ENCODE data around the gene FILIP1L. TPM values are rescaled to one million over a fixed set of nuclear protein-coding genes. Genes with fewer than 3 reads are reported as not detected.
A peak's percentile ranks its signal among the peaks of the same experiment; 100 is the strongest.

FILIP1L gene
- total and polyA plus RNA-seq, 2 experiments from 2014 or later = 0.45 to 0.82 TPM

- no peak overlapping the region for H3K4me3 ChIP-seq
- H3K9me3 ChIP-seq (ENCODE audit: low read depth) = no peaks in the 10 kb centered on the region
- no peak for DNase-seq (ENCODE audit: low read depth in 1 of 2, low spot score in 1 of 2)
- H3K27ac ChIP-seq = no peak overlapping the region
- H3K27me3 ChIP-seq = peaks cover 56% of the 10 kb centered on the region
- H3K4me1 ChIP-seq (ENCODE audit: low read depth) = no peaks in the 10 kb centered on the region
- no peak for TF ChIP-seq CTCF (IDR thresholded peaks at IDR 0.05; ENCODE audit: low read depth, low read length)
- H3K36me3 ChIP-seq = no peaks in the 10 kb centered on the region
Observed at GRCh38 chr3:99941211-99941610, 173.1 kb downstream of the FILIP1L start.

- H3K9me3 ChIP-seq (ENCODE audit: low read depth) = no peaks in the 10 kb centered on the region
- TF ChIP-seq CTCF (IDR thresholded peaks at IDR 0.05; ENCODE audit: low read depth, low read length) = no peak
- no peak overlapping the region for H3K27ac ChIP-seq
- no peak overlapping the region for H3K4me3 ChIP-seq
- H3K27me3 ChIP-seq = peaks cover 48% of the 10 kb centered on the region
- no peaks in the 10 kb centered on the region for H3K36me3 ChIP-seq
- DNase-seq (ENCODE audit: low read depth in 1 of 2, low spot score in 1 of 2) = no peak
- H3K4me1 ChIP-seq (ENCODE audit: low read depth) = no peaks in the 10 kb centered on the region
Observed at GRCh38 chr3:99940350-99940749, 174.0 kb downstream of the FILIP1L start.

- Histone ChIP-seq H3K9me3 (ENCODE audit: low read depth) (no peaks in the 10 kb centered on the region), H3K27me3 (peaks cover 43% of the 10 kb centered on the region), H3K4me3 (no peak overlapping the region), H3K36me3 (no peaks in the 10 kb centered on the region), H3K27ac (no peak overlapping the region), H3K4me1 (ENCODE audit: low read depth) (no peaks in the 10 kb centered on the region)
- DNase-seq (ENCODE audit: low read depth in 1 of 2, low spot score in 1 of 2) = no peak
- TF ChIP-seq CTCF (IDR thresholded peaks at IDR 0.05; ENCODE audit: low read depth, low read length) = no peak
Observed at GRCh38 chr3:99939876-99940275, 174.4 kb downstream of the FILIP1L start.

- TF ChIP-seq CTCF (IDR thresholded peaks at IDR 0.05; ENCODE audit: low read depth, low read length) = no peak
- Histone ChIP-seq H3K27ac (no peak overlapping the region), H3K27me3 (peaks cover 33% of the 10 kb centered on the region), H3K4me1 (ENCODE audit: low read depth) (no peaks in the 10 kb centered on the region), H3K36me3 (no peaks in the 10 kb centered on the region), H3K4me3 (no peak overlapping the region), H3K9me3 (ENCODE audit: low read depth) (no peaks in the 10 kb centered on the region)
- DNase-seq (ENCODE audit: low read depth in 1 of 2, low spot score in 1 of 2) = peak in 1 of 2 donors; percentile 50
Observed at GRCh38 chr3:99938270-99938911, 175.9 kb downstream of the FILIP1L start.

- Histone ChIP-seq H3K4me1 (ENCODE audit: low read depth) (no peaks in the 10 kb centered on the region), H3K27ac (no peak overlapping the region), H3K9me3 (ENCODE audit: low read depth) (no peaks in the 10 kb centered on the region), H3K4me3 (no peak overlapping the region), H3K27me3 (peaks cover 26% of the 10 kb centered on the region), H3K36me3 (no peaks in the 10 kb centered on the region)
- TF ChIP-seq CTCF (IDR thresholded peaks at IDR 0.05; ENCODE audit: low read depth, low read length) = no peak
- DNase-seq (ENCODE audit: low read depth in 1 of 2, low spot score in 1 of 2) = peak in 1 of 2 donors; percentile 48
Observed at GRCh38 chr3:99934975-99935797, 179.1 kb downstream of the FILIP1L start.
